Measurements from ENCODE around the gene E2F3. TPM values are rescaled to one million over a fixed set of nuclear protein-coding genes. Genes with fewer than 3 reads are reported as not detected.

Gene E2F3
- total RNA-seq, 4 donors from 2014 or later, result 5.4 to 7.1 (median 6.1) TPM

DNA sequence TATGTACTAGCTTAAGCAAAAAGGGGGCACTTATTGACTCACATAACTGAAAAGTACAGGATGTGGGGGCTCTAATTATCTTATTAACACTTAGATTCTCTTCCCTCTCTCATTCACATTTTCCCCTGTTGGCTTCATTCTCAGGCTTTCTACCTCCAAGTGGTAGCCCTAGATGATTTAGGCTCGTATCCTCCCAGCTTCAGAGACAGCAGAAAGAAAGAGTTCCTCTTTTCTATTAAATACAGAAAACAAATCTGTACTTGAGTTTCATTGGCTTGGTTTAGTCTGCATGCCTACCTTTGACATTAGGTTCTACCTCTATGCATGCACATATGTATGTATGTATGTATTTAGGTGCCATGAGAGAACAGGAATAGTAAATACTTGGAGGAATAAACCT is 15.5 kb upstream of the E2F3 start:
- no peaks in the 10 kb centered on the region for H3K4me1 ChIP-seq
- H3K27ac ChIP-seq, result no peak overlapping the region
- no peaks in the 10 kb centered on the region for H3K27me3 ChIP-seq
- intact Hi-C loops (cut with DNase I), result no loop called here
- no peak for DNase-seq
- H3K36me3 ChIP-seq, result no peaks in the 10 kb centered on the region
- H3K4me3 ChIP-seq, result no peak overlapping the region
- H3K9me3 ChIP-seq, result no peaks in the 10 kb centered on the region
- 90 to 100% methylated on average over 1 of the region's 1 CpG for WGBS, 2 donors
- TF ChIP-seq, protein P1, sequence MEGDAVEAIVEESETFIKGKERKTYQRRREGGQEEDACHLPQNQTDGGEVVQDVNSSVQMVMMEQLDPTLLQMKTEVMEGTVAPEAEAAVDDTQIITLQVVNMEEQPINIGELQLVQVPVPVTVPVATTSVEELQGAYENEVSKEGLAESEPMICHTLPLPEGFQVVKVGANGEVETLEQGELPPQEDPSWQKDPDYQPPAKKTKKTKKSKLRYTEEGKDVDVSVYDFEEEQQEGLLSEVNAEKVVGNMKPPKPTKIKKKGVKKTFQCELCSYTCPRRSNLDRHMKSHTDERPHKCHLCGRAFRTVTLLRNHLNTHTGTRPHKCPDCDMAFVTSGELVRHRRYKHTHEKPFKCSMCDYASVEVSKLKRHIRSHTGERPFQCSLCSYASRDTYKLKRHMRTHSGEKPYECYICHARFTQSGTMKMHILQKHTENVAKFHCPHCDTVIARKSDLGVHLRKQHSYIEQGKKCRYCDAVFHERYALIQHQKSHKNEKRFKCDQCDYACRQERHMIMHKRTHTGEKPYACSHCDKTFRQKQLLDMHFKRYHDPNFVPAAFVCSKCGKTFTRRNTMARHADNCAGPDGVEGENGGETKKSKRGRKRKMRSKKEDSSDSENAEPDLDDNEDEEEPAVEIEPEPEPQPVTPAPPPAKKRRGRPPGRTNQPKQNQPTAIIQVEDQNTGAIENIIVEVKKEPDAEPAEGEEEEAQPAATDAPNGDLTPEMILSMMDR (IDR thresholded peaks at IDR 0.05), result no peak
- no peak for TF ChIP-seq POLR2A (IDR thresholded peaks at IDR 0.05)

DNA sequence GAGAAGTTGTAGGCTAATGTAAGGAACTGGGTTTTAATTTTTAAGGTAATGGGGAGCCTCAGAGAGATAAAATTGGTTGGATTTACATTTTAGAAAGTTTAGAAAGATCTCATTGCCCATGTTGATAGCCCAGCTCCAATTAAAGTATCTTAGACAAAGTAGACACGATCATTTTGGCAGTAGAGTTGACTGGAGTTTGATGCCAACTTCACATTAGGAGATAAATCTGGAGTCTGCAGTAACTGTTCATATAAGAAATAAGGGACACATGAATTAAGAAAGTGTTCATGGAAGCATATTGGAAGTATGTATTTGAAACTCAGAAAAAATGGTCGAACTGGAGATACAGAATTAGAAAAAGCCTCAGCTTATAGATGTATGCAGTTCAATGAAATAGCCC is 12.6 kb upstream of the E2F3 start:
- TF ChIP-seq POLR2A (IDR thresholded peaks at IDR 0.05), result no peak
- TF ChIP-seq, protein P1 (IDR thresholded peaks at IDR 0.05), result no peak
- WGBS, 2 donors, result 76 to 78% methylated on average over 2 of the region's 2 CpGs
- intact Hi-C loops (cut with DNase I), result no loop called here
- Histone ChIP-seq H3K4me1 (no peaks in the 10 kb centered on the region), H3K4me3 (no peak overlapping the region), H3K9me3 (no peaks in the 10 kb centered on the region), H3K27ac (no peak overlapping the region), H3K36me3 (no peaks in the 10 kb centered on the region), H3K27me3 (peaks cover 0 to 3% (median 0%) of the 10 kb centered on the region in 4 donors)
- no peak for DNase-seq

DNA sequence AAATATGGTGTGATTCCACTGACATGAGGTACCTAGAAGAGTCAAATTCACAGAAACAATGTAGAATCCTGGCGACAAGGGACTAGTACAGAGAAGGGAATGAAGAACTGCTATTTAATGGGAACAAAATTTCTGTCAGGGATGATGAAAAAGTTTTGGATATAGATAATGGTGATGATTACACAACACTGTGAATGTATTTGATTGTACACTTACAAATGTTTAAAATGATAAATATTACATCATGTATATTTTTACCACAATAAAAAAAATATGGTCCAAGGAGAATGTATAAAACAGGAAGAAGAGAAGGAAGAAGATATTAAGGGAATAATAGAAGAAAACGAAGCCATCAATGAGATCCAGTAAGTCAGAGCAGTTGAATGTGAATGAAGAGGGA is 8.4 kb upstream of the E2F3 start:
- no peak for DNase-seq
- WGBS, 2 donors, result 84 to 93% methylated on average over 2 of the region's 2 CpGs

DNA sequence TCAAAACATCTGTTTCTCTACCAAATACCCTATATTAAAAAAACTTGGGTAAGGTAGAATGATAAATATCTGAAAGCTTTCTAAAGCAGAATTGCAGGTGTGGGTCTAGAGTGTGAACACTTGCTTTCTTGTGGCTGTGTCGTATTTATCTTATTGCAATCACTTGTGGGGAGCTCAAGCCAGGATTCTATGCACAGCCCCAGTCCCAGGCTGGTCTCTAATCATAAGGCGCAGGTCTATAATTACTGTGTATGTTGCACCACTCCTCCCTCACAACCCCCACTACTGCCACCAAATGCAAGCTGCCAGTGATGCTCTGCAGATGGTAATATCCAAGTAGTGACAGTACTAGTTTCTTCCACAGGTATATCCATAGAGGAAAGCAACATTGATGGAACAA is 2.2 kb upstream of the E2F3 start:
- Histone ChIP-seq H3K9me3 (no peaks in the 10 kb centered on the region), H3K4me1 (peaks cover 0 to 19% (median 0%) of the 10 kb centered on the region in 3 donors), H3K27me3 (peaks cover 0 to 5% (median 0%) of the 10 kb centered on the region in 4 donors), H3K36me3 (no peaks in the 10 kb centered on the region), H3K27ac (no peak overlapping the region), H3K4me3 (no peak overlapping the region)
- TF ChIP-seq POLR2A (IDR thresholded peaks at IDR 0.05), result no peak
- TF ChIP-seq, protein P1 (IDR thresholded peaks at IDR 0.05), result no peak
- WGBS, 2 donors, result 75 to 92% methylated on average over 2 of the region's 2 CpGs
- no peak for DNase-seq
- intact Hi-C loops (cut with DNase I), result no loop called here

More for the DNA sequence above, 8.4 kb upstream of the E2F3 start:
- Histone ChIP-seq H3K36me3 (no peaks in the 10 kb centered on the region), H3K27ac (no peak overlapping the region), H3K9me3 (no peaks in the 10 kb centered on the region), H3K27me3 (peaks cover 0 to 13% (median 0%) of the 10 kb centered on the region in 4 donors), H3K4me1 (no peaks in the 10 kb centered on the region), H3K4me3 (no peak overlapping the region)
- TF ChIP-seq POLR2A (IDR thresholded peaks at IDR 0.05), result no peak
- TF ChIP-seq, protein P1 (IDR thresholded peaks at IDR 0.05), result no peak
- intact Hi-C loops (cut with DNase I), result no loop called here

DNA sequence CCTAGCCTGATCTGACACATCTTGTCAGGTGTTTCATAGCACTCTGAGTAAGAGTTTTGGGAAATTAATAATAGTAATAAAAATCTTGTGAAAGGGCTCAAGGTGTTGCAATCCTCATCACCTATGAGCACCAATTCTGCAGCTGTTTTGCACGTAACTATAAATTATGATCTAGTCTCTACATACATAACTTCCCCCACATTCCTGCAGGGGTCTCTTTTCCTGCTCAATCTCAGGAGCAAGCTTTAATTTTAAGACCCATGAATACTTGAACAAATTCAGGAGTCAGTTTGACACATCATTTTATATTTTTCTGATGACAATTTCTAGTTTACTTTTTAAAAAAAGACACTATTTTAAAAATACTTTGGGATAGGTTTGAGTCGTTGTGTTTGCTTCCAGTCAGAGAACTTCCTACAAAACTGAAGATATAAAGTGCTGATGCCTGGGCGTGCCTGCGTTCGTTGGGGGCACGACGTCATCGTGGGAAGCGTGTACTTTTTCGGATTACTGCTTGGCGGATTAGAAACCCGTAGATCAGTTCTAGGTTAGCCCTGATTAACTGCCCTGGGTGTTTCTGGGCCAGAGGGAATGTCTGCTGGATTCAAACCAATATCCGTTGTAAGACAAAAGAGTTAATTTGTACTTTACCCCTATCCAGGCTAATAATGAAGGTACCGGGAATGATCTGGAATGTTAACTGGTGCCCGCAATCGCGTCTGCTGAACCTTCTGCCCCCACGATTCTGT is 1.0 kb upstream of the E2F3 start:
- DNase-seq, result no peak

More for the DNA sequence above, 1.0 kb upstream of the E2F3 start:
- Histone ChIP-seq H3K27me3 (no peaks in the 10 kb centered on the region), H3K4me3 (peak overlapping the region; percentile 56 to 93 (median 76)), H3K9me3 (no peaks in the 10 kb centered on the region), H3K36me3 (peaks cover 0 to 3% (median 0%) of the 10 kb centered on the region in 3 donors), H3K4me1 (peaks cover 0 to 29% (median 0%) of the 10 kb centered on the region in 3 donors), H3K27ac (peak overlapping the region; percentile 78 to 89 (median 87))
- intact Hi-C loops (cut with DNase I), result loop anchor here (5.0 kb wide), 1 partner anchor 132 kb away; the partner anchor contains the start of gene CDKAL1
- 1% methylated on average over 18 of the region's 18 CpGs for WGBS, 2 donors
- TF ChIP-seq POLR2A (IDR thresholded peaks at IDR 0.05), result no peak
- TF ChIP-seq, protein P1 (IDR thresholded peaks at IDR 0.05), result peak in 3 of 6 experiments; percentile 24 to 37 (median 28)
